Measurements from ENCODE around the gene TMEM255B. TPM values are rescaled to one million over a fixed set of nuclear protein-coding genes. Genes with fewer than 3 reads are reported as not detected.
"Not testable (repeated sequence)": the region's sequence is repeated elsewhere in the genome, so short reads cannot be mapped to it uniquely, and the experiment has no call there.

Gene TMEM255B
- total RNA-seq, 2 donors from 2014 or later, result 1.3 to 2.2 TPM

- no peak for DNase-seq (ENCODE audit: low spot score)
- Mint-ChIP-seq H3K36me3 (no peaks in the 10 kb centered on the region), H3K4me1 (ENCODE audit: low read depth in 2 of 2) (peaks cover 12 to 14% of the 10 kb centered on the region in 2 donors), H3K27me3 (peaks cover 8 to 31% of the 10 kb centered on the region in 2 donors), H3K9me3 (no peaks in the 10 kb centered on the region), H3K4me3 (no peak overlapping the region), H3K27ac (no peak overlapping the region)
- no peak for ATAC-seq
Measured at GRCh38 chr13:113740661-113741060, 18.4 kb upstream of the TMEM255B start.

GRCh38 chr13:113741191-113741668, 17.8 kb upstream of the TMEM255B start:
- Mint-ChIP-seq H3K27me3 (peaks cover 8 to 31% of the 10 kb centered on the region in 2 donors), H3K4me1 (ENCODE audit: low read depth in 2 of 2) (peaks cover 12 to 14% of the 10 kb centered on the region in 2 donors), H3K36me3 (no peaks in the 10 kb centered on the region), H3K27ac (no peak overlapping the region), H3K4me3 (peak overlapping the region; percentile 4), H3K9me3 (no peaks in the 10 kb centered on the region)
- ATAC-seq (no peak), DNase-seq (ENCODE audit: low spot score) (no peak)

DNA sequence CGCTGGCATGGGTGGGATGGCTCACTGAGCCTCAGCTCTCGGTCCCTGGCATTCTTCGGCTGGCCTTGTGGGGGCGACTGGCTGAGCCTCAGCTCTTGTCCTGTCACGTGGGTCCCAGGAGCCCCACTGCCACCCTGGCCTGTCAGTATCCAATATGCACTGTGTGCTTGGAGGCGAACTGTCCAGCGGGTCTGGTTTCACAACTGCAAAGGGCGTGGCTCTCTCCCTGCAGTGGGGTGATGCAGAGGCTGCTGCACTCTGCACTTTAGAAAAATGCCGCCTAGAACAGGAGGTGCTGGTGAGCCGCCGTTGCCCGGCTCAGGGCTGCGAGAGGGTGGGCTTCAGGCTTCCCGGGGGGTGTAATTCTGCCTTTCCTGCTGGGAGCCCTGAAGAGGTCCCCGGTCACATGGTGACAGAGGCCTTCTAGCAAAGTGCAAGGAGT, 17.0 kb upstream of the TMEM255B start:
- peak overlapping the region; percentile 4 for H3K4me3 Mint-ChIP-seq

DNA sequence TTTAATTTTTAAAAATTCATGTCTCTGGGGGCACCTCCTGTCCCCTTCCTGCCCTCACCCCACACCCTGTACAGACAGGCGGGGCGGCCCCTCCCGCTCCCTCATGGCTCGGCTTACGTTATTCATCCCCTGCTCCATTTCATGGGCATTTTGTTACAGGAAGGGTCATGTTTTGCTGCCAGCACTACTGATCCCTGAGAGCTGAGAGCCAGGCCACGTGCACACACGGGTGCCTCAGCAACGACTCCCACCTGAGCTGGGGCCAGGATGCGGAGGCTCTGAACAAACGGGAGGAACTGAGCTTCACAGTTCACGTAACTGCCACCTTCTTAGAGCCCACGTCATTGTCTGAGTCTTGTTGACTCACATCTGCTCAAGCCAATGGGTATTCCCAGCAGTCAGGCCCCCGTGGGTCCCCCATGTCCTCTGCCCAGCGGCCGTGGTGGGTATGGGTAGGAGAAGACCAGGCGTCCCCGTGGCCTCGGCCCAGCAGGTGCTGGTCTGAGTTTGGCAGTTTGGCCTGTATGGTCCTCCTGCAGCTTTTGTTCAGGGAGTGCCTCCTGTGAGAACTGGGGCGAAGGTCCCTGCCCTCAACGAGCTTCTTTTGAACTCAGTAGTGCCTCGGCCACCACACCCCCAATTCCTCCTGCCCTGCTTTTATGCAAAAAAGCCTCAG, 16.4 kb upstream of the TMEM255B start:
- H3K4me1 Mint-ChIP-seq (ENCODE audit: low read depth in 2 of 2), result peaks cover 12 to 14% of the 10 kb centered on the region in 2 donors
- H3K27me3 Mint-ChIP-seq, result peaks cover 8 to 27% of the 10 kb centered on the region in 2 donors
- DNase-seq (ENCODE audit: low spot score), result no peak
- H3K9me3 Mint-ChIP-seq, result no peaks in the 10 kb centered on the region
- no peaks in the 10 kb centered on the region for H3K36me3 Mint-ChIP-seq
- no peak for ATAC-seq
- no peak overlapping the region for H3K27ac Mint-ChIP-seq
- H3K4me3 Mint-ChIP-seq, result no peak overlapping the region

More for the DNA sequence above, 17.0 kb upstream of the TMEM255B start:
- H3K4me1 Mint-ChIP-seq (ENCODE audit: low read depth in 2 of 2), result peaks cover 12 to 14% of the 10 kb centered on the region in 2 donors
- ATAC-seq (peak; percentile 51 to 55), DNase-seq (ENCODE audit: low spot score) (no peak)
- no peaks in the 10 kb centered on the region for H3K36me3 Mint-ChIP-seq
- no peak overlapping the region for H3K27ac Mint-ChIP-seq
- H3K9me3 Mint-ChIP-seq, result no peaks in the 10 kb centered on the region
- H3K27me3 Mint-ChIP-seq, result peaks cover 8 to 29% of the 10 kb centered on the region in 2 donors

DNA sequence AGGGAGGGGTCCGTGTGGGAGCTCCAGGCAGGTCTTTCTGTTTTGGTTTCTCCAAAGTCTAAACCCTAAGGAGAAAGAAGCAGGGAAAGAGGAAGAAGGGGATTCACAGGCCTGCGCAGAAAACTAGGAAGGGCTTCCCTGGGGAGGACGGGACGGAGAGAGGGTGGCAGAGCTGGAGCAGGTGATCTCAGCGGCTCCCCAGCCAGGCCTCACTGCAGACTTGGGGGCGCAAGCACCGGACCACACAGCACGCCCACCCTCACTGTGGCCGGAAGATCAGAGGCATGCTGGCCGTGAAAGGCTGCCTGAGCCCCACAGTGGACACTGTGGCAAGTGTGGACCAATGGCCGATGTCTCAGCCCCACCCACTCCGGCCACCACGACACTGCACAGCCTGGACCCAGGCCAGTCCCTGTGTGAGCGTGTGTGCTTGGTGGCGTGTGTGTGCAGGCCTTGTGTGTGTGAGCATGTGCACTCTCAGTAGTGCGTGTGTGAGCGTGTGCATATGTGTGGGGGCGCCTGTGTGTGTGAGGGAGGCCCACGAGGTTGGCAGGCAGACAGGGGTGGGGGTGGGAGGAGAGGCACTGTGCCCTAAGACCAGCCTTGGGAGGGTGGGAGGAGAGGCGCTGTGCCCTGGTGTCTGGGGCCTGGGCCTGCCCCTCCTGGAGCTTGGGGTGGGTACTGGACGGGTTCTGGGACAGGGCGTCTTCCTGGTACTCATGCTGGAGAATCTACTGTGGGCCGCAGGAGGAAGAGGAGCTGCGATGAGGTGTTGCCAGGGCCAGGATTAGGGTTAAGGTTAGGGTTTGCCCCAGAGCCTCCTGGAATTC, 15.4 kb upstream of the TMEM255B start:
- no peaks in the 10 kb centered on the region for H3K9me3 Mint-ChIP-seq
- no peaks in the 10 kb centered on the region for H3K36me3 Mint-ChIP-seq
- H3K4me3 Mint-ChIP-seq, result no peak overlapping the region

GRCh38 chr13:113744197-113745000, 14.6 kb upstream of the TMEM255B start:
- DNase-seq (ENCODE audit: low spot score) (no peak), ATAC-seq (no peak)
- Mint-ChIP-seq H3K27me3 (peaks cover 8 to 22% of the 10 kb centered on the region in 2 donors), H3K4me3 (no peak overlapping the region), H3K36me3 (no peaks in the 10 kb centered on the region), H3K9me3 (no peaks in the 10 kb centered on the region), H3K27ac (no peak overlapping the region), H3K4me1 (ENCODE audit: low read depth in 2 of 2) (peaks cover 12 to 14% of the 10 kb centered on the region in 2 donors)

More for the DNA sequence above, 15.4 kb upstream of the TMEM255B start:
- ATAC-seq (peak in 1 of 2 donors; percentile 31), DNase-seq (ENCODE audit: low spot score) (no peak)
- Mint-ChIP-seq H3K27ac (no peak overlapping the region), H3K4me1 (ENCODE audit: low read depth in 2 of 2) (peaks cover 12 to 14% of the 10 kb centered on the region in 2 donors), H3K27me3 (peaks cover 8 to 23% of the 10 kb centered on the region in 2 donors)

DNA sequence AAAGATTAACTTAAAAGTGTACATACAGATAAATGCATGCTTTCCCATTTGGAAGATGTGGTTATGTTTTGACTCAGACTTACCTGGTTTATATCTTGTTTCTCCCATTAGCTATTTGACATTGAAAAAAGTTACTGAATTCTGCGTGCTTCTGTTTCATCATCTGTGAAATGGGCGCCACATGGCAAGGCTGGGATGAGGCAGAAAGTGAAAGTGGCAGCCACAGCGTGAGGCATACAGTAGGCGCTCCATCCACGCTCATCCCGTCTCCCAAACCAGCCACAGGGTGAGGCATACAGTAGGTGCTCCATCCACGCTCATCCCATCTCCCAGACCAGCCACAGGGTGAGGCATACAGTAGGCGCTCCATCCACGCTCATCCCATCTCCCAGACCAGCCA, 14.0 kb upstream of the TMEM255B start:
- DNase-seq (ENCODE audit: low spot score) (no peak), ATAC-seq (no peak)
- Mint-ChIP-seq H3K4me3 (no peak overlapping the region), H3K4me1 (ENCODE audit: low read depth in 2 of 2) (peaks cover 12 to 14% of the 10 kb centered on the region in 2 donors), H3K36me3 (no peaks in the 10 kb centered on the region), H3K27ac (no peak overlapping the region), H3K27me3 (peaks cover 8 to 17% of the 10 kb centered on the region in 2 donors), H3K9me3 (no peaks in the 10 kb centered on the region)

GRCh38 chr13:113745500-113746142, 13.4 kb upstream of the TMEM255B start:
- H3K27ac Mint-ChIP-seq; H3K36me3 Mint-ChIP-seq; DNase-seq (ENCODE audit: low spot score); H3K4me3 Mint-ChIP-seq; ATAC-seq; H3K9me3 Mint-ChIP-seq: not testable (repeated sequence)
- H3K4me1 Mint-ChIP-seq (ENCODE audit: low read depth in 2 of 2), result peaks cover 14 to 17% of the 10 kb centered on the region in 2 donors
- H3K27me3 Mint-ChIP-seq, result peaks cover 8 to 14% of the 10 kb centered on the region in 2 donors

- Mint-ChIP-seq H3K4me1 (ENCODE audit: low read depth in 2 of 2) (peaks cover 15 to 17% of the 10 kb centered on the region in 2 donors), H3K9me3 (peaks cover 8% of the 10 kb centered on the region), H3K4me3 (no peak overlapping the region), H3K27ac (no peak overlapping the region), H3K36me3 (no peaks in the 10 kb centered on the region), H3K27me3 (peaks cover 8 to 9% of the 10 kb centered on the region in 2 donors)
- ATAC-seq (no peak), DNase-seq (ENCODE audit: low spot score) (no peak)
Measured at GRCh38 chr13:113746143-113746525, 12.9 kb upstream of the TMEM255B start.

DNA sequence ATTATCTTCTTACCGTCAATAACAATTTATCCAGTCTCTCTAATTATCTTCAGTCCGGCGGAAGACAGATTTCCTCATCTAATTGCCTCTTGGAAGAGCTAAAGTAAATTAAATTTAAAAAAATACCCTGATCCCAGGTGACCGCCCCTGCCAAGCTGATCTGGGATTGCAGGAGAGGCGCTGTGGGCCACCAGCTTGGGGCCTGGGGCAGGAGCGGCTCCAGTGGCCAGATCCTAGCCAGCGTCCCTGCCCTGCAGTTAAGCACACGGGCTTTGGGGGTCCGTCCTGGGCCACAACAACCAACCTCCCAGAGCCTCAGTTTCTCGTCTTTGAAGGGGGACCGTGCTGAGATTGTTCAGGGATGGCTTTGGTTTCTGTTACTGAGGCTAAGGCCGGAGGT, 12.4 kb upstream of the TMEM255B start:
- peaks cover 11 to 13% of the 10 kb centered on the region in 2 donors for H3K4me1 Mint-ChIP-seq (ENCODE audit: low read depth in 2 of 2)
- no peak overlapping the region for H3K27ac Mint-ChIP-seq
- H3K36me3 Mint-ChIP-seq, result no peaks in the 10 kb centered on the region
- H3K9me3 Mint-ChIP-seq, result peaks cover 10% of the 10 kb centered on the region
- ATAC-seq, result no peak
- no peak for DNase-seq (ENCODE audit: low spot score)
- H3K27me3 Mint-ChIP-seq, result peaks cover 6 to 8% of the 10 kb centered on the region in 2 donors
- H3K4me3 Mint-ChIP-seq, result no peak overlapping the region

GRCh38 chr13:113747291-113747833, 11.7 kb upstream of the TMEM255B start:
- Mint-ChIP-seq H3K36me3 (no peaks in the 10 kb centered on the region), H3K27me3 (peaks cover 6 to 8% of the 10 kb centered on the region in 2 donors), H3K9me3 (peaks cover 10% of the 10 kb centered on the region), H3K4me1 (ENCODE audit: low read depth in 2 of 2) (peaks cover 10 to 11% of the 10 kb centered on the region in 2 donors), H3K4me3 (no peak overlapping the region), H3K27ac (no peak overlapping the region)
- ATAC-seq (peak in 1 of 2 donors; percentile 28), DNase-seq (ENCODE audit: low spot score) (no peak)

GRCh38 chr13:113748101-113748861, 10.7 kb upstream of the TMEM255B start:
- DNase-seq (ENCODE audit: low spot score) (no peak), ATAC-seq (peak in 1 of 2 donors; percentile 22)
- Mint-ChIP-seq H3K27ac (no peak overlapping the region), H3K4me1 (ENCODE audit: low read depth in 2 of 2) (peaks cover 10 to 11% of the 10 kb centered on the region in 2 donors), H3K27me3 (peaks cover 4 to 8% of the 10 kb centered on the region in 2 donors), H3K4me3 (no peak overlapping the region), H3K9me3 (peaks cover 10% of the 10 kb centered on the region), H3K36me3 (no peaks in the 10 kb centered on the region)

Measured in natural killer cell treated with Interleukin-12 subunit alpha and Interleukin-12 subunit beta and Interleukin-15 and Interleukin-18, amount 100 ng/mL, for 72 hours (primary cell).